Stimulated activated CD4-positive, alpha-beta T cell treated with anti-CD3 and anti-CD28 coated beads, Interleukin-2, amount 100 ng/mL, for 4 hours (primary cell): ENCODE measurements around the gene TUBA4A.
"Not testable (repeated sequence)": the region's sequence is repeated elsewhere in the genome, so short reads cannot be mapped to it uniquely, and the experiment has no call there.

Experiments
- DNase-seq: peaks from one replicate; pipeline ENCODE4 v3.0.0-alpha.2; 2020; ENCODE audit warnings: low read depth

The TUBA4A gene

DNA sequence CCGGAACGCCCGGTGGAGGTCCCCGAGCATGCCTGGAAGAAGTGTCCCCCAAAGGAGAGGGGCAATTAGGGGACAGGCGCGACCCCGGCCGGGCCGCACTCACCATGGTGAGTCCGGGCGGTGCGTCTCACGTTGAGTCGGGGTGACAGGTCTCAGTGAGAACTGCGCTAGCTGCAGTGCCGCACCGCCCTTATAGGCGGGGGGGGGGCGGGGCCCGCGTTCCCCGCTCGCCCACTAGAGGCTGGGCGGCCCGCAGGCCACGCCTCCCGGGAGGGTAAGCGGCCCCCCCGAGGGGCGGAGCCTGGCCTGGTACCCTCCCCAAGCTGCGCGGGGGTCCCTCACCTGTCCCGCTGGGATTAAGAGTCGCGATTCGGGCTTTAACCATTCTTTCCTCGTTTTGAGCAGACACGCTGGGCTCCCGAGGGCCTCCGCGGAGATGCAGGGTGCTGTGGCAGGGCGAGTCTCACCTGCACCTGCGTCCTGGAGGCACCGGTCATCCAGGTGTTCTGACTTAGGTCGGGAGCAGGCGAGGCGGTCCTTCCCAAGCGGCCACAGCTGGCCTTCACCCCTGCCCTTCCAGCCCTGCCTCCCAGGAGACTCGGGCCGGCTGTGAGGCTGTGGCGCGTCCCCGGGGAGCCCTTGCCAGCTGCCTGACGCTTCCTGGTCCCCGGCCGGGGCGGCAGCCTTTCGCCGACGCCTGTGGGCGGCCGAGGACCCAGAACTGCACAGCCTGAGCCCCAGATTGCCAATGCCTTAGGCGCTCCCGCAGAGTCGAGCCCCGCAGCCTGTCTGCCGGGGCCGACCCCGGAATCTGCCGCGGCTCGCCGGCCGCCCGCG is at the start of gene TUBA4A:
Gene TUBA4A, minus strand, starts transcription at position 166 of the 837 bp plus-strand sequence. Its CDS starts 60 bp downstream, at position 106.
- peak; percentile 89 for DNase-seq

DNA sequence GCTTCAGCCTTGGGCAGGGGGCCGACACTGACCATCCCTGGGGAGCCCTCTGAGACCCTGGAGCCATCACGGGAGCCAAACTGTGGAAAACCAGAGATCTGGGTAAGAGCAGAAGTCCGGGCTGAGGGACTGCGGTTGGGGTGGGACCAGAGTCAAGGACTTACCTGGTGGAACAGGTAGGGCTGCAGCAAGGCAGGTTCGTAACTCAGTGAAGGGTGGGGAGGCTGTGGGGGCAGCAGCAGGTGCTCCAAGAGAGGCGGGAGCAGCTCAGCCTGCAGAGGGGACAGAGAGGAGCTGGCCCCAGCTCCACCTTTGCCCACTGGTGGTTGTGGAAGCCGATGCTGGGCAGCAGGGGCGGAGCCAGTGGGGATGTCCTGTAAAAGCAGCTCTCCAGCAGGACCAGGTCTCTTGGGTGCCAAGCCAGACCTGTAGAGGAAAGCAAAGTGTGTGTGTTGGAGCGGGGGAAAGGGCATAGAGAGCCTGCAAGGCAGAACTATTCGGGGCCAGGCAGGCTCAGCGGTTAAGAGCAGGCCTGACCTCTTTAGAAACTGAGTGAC is 48.8 kb upstream of the TUBA4A start:
- no peak for DNase-seq

DNA sequence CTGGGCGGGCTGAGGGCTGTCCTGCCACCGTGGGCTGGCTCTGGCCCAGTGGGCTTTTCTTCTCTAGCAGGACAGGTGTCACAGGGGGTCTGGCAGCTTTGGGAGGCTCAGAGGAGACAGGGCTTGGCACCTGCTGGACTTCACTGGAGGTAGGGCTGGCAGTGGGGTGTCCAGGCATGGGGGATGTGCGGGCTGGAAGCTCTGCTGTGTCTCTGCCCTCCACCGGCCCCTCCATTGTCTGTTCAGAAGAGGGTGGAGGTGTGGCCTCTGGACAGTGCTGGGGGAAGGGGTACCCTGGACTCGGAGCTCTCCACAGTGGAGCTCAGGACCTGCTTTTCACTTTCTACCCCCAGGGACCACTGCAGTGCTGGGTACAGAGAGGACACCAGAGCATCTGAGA is 46.3 kb upstream of the TUBA4A start:
- DNase-seq: no peak

DNA sequence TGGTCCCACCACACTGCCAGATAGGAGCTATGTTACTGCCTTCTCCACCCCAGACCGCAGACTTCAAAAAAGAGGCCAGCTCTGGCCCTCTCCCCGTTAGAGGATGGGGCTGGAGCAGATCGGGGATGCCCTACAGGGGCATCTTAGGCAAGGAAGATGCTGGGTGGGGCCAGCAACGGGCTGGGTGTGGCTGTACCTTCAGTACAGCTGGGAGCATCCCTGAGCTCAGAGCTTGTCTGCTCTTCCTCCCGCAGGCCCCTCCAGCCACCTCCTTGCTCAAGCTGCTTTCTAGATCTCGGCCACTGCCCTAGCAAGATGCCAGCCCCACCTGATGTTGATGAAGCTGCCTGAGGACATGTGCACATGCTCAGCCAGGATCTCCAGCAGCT is 45.6 kb upstream of the TUBA4A start:
- no peak for DNase-seq

DNA sequence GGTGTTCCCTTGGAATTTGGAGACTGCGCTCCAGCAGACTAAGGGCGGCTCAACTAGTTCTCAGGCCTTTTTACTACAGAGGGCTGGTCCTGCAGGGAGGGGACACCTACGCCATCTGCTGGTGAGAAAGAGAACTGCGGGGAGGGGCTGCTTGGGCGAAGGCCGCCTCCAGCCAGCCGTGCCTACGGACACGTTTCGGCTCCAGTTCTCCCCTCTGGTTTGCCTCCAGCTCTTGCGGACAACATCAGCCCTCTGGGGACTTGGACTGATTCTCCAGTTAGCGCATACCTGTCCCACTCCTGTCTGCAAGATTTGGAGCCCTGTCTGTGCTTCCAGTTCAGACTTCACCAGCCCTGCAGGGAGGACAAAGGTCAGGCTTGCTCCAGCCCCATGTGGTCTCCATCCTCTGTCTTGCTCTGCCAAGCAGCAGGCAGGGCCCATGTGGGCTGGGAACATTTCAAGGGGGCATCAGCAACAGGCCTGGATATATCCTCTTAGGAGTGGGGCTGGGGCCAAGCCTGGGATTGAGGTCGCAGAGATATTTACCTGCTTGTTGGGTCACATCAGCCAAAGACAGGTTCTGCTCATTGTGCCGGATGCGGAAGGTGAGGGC is 45.1 kb upstream of the TUBA4A start:
- peak; percentile 76 for DNase-seq

DNA sequence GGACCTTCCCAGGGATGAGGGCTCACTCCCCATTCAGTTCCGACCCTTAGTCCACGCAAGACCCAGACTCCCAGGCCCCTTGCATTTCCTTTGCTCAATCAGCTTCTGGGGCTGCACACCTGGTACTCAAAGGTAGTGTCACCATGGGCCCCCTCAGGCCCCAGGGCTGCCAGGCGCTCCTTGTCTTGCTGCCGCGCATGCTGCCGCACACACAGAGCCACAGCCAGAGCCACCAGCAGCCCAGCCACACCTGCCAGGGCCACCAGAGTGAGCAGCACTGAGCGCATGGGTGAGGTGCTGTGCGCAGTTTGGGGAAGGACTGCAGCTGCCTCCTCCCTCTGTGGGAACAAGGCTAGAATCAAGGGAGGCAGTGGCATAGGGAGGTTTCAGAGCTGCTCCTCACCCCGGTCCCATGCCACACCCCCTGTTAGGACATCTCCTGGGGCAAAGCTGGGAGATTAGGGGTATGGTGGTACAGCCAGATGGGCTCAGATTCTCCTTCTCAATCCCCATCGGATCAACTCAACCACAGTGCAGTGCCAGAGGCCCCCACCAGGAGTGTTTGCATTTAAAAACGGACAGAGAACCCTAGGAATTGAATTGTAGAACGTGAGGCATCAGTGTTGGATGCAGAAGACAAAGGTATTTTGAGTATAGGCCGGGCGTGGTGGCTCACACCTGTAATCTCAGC is 44.2 kb upstream of the TUBA4A start:
- no peak for DNase-seq

DNA sequence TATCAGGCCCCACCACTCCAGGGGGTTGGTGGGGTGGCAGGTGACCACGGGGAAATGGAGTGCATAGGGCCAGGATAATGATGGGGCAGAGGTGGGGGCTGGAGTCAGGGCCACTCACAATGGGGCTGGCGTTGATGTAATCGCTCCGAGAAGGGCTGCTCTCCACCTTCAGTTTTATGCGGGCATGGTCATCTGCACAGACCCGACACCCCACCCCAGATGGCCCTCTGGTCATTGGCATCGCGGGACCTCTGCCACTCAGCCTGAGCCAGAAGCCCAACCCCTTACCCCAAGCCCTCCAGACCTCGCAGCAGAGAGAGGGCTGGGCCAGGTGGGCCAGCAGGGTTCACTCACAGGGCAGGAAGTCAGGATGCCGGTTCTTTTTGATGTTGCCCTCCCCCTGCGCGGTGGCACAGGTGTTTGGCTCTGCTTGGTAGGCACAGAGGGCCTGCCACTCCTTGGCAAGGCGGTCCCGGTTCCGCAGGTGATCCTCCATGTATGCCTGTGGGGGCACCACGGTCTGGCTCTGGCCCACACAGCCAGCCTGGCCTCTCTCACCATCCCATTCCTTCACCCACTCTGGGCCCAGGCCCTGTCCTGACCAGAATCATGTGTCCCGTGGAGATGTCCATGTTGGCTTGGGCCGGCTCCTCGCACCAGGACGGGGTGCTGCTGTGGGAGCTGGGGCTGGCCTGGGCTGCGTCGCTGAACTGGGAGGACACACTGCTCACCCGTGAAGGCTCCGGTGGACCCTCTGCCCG is 43.1 kb upstream of the TUBA4A start:
- DNase-seq: no peak

DNA sequence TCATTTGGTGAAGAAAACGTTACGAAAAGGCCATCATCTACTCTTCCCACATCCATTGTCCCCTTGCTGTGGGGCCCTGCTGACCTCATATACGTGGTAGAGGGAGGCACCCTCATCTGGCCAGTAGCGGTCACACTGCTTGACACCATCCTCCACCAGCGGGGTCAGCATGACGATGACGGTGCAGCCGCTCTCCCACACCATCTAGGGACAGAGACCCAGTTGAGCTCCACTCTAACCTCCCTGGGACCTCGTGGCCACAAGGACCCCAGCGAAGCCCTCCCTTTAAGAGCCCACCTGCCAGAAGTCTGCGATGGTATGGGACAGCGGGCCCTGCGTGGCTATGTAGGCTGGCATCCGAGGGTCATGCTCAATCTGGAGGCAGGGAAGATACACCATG is 42.4 kb upstream of the TUBA4A start:
- DNase-seq: no peak

DNA sequence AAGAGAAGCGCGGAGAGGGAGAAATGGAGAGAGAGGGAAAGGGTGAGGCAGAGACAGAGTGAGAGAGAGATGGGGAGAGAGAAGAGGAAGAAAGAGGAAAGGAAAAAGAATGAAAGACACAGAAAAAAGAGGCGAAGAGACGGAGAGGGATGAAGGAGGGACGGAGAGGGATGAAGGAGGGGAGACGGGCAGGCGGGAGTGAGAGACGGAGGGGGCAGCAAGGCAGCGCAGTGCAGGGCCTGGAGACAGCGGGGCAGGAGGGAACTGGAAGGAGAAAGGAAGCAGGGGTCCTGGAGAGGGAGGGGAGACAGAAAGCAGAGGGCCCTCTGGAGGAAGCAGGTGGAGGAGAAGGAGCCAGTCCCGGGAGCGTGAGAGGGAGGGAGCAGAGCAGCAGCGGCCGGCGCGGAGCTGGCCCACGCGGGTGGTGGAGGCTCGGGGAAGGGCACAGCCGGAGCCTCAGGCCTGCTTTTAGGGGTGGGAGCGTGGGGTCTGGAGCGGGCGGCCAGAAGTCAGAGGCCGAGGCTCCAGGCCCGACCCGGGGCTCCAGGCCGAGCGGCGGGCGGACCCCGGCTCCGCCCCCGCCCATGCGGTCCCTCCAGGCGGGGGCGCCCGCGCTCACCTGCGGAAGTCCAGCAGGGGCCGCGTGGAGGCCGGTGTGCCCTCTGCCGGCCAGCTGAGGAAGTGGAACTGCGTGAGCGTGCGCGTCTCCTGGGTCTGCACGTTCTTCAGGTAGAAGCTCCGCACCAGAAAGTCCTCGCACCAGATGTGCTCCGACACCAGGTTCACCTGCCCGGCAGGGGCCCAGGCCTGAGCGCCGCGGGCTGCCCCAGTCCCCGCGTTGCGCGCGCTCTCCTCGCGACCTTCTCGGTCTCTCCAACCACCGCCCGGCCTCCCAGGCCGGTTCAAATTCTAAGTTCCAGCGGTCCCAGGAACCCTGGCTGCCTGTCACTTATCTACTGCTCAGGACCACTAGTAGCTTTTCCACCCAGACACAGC is 40.9 kb upstream of the TUBA4A start:
- DNase-seq: peak; percentile 83

DNA sequence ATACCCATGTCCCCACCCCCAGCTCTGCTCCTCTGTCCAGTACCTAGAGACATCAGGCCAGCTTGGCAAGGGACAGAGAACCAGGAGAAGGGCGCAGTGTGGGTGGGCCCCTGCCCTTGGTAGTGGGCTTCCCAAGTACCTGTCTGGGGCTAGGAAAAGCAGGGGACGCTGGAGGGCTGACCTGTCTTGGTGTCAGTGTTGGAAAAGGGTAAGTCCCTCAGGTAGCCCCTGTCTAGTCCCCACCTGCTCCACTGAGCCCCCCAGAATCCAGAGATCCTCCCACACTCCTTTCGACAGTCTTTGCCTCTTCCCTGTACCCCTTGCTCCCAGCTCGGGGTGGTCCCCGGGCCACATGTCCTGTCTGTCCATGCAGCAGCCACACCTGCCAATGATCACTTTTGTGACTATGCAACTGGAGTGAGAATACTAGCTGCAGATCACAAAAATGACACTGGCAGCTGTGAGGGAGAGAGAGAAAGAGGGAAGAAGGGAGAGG is 40.1 kb upstream of the TUBA4A start:
- DNase-seq: no peak

DNA sequence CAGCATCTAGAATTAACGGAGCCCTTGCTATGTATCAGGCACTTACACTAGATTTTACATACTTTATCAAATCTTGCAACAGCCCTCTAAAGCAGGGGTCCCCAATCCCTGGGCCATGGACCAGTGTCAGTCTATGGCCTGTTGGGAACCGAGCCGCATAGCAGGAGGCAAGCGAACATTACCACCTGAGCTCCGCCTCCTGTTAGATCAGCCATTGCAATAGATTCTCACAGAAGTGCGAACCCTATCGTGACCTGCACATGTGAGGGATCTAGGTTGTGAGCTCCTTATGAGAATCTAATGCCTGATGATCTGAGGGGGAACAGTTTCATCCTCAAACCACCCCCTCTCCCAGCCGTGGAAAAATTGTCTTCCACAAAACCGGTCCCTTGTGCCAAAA is 38.9 kb upstream of the TUBA4A start:
- no peak for DNase-seq

DNA sequence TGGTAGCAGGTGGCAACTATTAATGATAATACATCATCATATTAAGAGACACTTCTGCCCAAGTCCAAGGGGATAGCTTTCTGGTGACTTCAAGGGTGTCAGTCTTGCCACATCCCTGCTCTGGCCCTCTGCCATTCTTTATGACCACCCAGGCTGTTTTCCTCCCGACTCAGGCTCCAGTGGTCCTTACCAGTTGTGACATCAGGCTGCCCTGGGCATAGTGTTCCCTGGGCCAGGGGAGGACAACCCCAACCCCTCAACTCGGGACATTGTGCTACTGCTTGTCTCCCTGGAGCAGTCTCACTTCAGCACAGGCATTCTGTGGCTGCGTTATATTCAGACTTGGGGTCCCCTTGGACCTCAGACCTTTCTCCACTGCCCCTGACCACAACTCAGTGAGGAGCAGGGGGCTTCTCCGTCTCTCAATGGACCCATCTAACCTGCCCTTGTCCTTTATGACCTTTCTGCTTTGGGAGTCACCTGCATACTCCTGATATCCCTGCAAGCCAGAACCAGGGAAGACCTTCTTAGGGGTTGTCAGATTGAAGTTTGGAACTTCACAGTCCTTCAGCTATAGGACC is 38.3 kb upstream of the TUBA4A start:
- no peak for DNase-seq

DNA sequence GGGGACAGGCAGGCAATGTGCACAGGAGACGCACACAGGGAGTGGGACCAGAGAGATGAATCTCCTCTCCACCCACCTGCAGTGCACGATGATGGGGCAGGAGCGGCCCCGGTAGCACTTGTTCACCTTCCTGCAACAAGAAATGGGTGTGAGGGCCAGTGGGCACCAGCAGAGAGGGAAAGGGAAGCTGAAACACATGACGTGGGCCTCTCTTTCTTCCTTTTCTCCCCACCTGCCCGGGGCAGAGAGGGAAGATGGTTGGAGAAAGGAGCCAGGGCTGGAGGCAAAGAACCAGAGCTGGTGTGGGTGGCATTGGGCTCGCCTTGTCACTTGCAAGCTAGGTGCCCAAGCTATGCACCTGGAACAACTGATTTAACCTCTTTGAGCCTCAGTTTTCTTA is 37.7 kb upstream of the TUBA4A start:
- DNase-seq: no peak

DNA sequence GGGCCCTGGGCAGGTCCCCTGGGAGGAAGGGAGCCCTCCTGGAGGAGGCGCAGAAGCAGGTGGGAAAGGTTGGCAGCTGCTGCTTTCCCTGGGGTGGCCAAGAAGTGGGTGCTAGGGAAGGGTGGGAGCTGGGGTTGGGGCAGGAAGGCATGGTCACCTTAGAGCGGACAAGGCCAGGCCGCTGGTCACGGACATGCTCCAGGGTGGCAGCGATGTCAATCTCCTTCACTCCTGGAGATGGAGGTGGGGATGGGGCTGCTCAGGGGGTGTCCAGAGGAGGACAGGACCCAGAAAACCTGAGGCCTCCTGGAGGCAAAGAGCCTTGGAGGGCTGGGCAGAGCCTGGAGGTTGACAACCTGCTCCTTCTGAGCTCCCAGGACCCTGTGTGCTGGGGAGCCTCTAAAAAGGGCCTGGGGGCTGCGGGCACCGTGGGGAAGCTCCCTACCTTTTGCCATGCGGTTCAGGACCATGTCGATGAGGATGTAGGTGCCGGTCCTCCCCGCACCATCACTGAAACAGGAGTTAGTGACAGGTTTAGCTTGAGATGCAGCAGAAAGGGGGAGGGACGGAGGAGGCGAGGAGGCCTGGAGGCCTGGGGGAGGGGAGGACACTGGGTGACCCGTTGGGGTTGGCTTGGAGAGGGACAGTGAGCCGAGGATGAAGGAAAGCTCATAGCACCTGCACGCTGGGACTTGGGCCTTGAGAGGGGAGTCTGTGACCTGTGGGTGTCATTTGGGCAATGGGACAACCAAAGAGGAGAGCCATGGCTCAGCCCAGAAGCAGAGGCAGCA is 36.9 kb upstream of the TUBA4A start:
- no peak for DNase-seq

DNA sequence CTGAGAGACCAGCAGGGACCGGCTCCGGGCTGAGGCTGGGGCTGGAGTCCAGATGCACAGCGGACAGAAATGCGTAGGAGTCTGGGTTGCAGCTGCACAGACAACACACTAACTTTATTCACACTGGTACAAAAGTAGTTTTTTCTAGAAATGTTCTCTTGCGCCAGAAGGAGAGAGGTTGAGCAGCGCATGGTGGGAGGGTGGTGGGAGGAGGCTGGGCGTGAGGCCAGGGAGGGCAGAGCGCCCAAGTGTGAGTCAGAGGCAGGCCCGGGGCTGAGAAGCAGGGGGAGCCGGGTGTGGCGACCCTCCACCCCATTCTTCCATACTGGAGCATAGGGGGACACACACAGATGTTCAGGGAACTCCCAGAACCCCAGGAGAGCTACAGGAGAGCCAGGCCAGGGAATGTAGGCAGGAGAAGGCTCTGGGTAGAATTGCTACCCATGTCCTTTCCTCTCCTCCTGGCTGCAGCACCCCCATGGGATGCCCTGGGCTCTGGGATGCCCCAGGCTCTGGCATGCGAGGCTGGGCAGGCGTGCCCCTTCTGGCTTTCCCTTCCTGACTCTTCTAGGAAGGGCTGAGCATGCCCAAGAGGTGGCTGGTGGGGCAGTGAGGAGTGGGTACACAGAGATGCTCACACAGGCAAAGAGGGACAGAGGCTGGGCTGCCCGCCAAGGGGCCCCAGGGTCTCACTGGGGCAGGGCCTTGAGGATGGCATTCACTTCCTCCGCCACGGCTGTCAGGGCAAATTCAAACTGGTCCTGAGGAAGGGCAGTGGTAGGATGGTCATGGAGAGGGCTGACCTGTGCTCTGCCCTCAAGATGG is 36.0 kb upstream of the TUBA4A start:
- DNase-seq: no peak

DNA sequence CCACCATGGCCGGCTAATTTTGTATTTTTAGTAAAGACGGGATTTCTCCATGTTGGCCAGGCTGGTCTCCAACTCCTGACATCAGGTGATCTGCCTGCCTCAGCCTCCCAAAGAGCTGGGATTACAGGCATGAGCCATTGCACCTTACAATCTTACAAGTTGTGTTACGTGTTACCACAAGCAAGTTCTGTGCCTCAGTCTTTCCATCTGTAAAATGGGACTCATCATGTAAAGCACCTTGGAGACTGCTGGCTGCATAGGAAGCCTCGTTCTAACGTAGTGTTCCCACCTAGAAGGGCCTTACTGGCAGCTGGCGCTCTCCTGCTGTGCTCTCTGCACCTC is 35.4 kb upstream of the TUBA4A start:
- no peak for DNase-seq

DNA sequence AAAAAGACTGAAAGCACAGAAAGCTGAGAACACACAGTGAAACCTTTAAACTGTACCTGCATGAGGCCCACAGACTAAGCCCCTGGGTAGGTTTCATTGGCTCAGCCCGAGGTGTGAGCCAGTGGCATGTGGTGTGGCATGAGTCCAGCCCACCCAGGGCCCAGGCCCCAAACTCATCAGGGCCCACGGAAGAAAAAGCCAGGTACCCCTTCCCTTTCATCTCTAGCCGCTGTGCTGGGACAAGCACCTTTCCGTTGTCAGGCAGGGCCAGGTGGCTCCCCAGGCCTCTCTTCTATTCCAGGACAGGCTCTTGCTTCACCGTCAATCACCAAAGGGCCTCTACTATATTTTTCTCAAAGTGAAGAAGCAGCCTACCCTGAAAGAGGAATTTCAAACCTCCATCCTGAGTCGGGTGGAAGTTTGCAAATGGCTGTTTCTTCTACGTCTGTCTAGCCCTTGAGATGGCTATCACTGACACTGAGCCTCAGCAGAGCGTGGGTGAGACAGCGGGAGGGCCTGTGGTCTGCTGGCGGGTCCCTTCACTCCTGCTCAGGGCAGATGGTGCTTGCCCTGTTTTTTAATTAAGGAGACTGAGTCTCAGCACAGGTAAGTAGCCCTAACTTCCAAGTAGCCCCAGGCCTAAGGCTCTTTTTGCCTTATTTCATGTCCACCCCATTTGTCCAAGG is 34.0 kb upstream of the TUBA4A start:
- DNase-seq: no peak

DNA sequence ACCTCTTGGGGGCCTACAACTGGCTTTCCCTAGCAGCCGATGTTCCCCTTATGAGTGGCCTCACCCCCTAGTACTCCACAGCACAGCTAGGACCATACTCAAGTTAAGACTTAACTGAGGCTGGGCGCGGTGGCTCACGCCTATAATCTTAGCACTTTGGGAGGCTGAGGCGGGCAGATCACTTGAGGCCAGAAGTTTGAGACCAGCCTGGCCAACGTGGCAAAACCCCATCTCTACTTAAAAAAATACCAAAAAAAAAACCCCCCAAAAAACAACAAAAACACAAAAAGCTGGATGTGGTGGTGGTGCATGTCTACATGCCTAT is 33.4 kb upstream of the TUBA4A start:
- not testable (repeated sequence) for DNase-seq
